Measurements from ENCODE around the gene TH. TPM values are rescaled to one million over a fixed set of nuclear protein-coding genes. Genes with fewer than 3 reads are reported as not detected.

Gene TH
- total and polyA plus RNA-seq, 2 experiments from 2014 or later: 0.34 TPM; not detected in 1

DNA sequence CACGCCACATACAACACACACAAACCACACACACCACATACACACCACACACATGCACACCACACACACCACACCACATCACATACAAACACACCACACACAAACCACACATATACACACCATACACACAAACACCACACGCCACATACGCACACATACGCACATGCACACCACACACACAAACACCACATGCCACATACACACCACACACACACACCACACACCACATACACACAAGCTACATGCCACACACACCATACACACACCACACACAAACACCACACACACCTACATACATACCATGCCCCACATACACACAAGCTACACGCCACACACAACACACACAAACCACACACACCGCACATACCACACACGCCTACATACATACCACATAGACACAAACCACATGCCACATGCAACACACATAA, 15.7 kb upstream of the TH start:
- H3F3A ChIP-seq (replicated peaks; ENCODE audit: low read depth): 0 out of 2 replicates have a peak, but pooled peaks cover 6% of the 10 kb centered on the region
- Mint-ChIP-seq H3K27ac (no peak overlapping the region), H3K4me3 (no peak overlapping the region), H3K4me1 (peaks cover 6% of the 10 kb centered on the region; the same call in 2 of the 3 replicates), H3K9me3 (no peaks in the 10 kb centered on the region), H3K36me3 (ENCODE audit: low read depth) (no peaks in the 10 kb centered on the region), H3K27me3 (ENCODE audit: insufficient read depth, low read depth, poor library complexity) (peaks cover 14% of the 10 kb centered on the region)
- no peaks in the 10 kb centered on the region for H3K9me2 ChIP-seq (ENCODE audit: insufficient read depth)
- TF ChIP-seq NANOG (IDR thresholded peaks at IDR 0.05; ENCODE audit: borderline replicate concordance): no peak
- TF ChIP-seq STAT1 (IDR thresholded peaks at IDR 0.05; ENCODE audit: unreplicated experiment): no peak
- TF ChIP-seq EZH2 (IDR thresholded peaks at IDR 0.05; ENCODE audit: low read depth, unreplicated experiment): no peak
- TF ChIP-seq, protein P1, sequence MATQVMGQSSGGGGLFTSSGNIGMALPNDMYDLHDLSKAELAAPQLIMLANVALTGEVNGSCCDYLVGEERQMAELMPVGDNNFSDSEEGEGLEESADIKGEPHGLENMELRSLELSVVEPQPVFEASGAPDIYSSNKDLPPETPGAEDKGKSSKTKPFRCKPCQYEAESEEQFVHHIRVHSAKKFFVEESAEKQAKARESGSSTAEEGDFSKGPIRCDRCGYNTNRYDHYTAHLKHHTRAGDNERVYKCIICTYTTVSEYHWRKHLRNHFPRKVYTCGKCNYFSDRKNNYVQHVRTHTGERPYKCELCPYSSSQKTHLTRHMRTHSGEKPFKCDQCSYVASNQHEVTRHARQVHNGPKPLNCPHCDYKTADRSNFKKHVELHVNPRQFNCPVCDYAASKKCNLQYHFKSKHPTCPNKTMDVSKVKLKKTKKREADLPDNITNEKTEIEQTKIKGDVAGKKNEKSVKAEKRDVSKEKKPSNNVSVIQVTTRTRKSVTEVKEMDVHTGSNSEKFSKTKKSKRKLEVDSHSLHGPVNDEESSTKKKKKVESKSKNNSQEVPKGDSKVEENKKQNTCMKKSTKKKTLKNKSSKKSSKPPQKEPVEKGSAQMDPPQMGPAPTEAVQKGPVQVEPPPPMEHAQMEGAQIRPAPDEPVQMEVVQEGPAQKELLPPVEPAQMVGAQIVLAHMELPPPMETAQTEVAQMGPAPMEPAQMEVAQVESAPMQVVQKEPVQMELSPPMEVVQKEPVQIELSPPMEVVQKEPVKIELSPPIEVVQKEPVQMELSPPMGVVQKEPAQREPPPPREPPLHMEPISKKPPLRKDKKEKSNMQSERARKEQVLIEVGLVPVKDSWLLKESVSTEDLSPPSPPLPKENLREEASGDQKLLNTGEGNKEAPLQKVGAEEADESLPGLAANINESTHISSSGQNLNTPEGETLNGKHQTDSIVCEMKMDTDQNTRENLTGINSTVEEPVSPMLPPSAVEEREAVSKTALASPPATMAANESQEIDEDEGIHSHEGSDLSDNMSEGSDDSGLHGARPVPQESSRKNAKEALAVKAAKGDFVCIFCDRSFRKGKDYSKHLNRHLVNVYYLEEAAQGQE (IDR thresholded peaks at IDR 0.05; ENCODE audit: unreplicated experiment): no peak
- TF ChIP-seq EZH2phosphoT487 (IDR thresholded peaks at IDR 0.05; ENCODE audit: unreplicated experiment): no peak
- no peak for TF ChIP-seq POLR2AphosphoS5 (IDR thresholded peaks at IDR 0.05; ENCODE audit: low read depth)
- no peak for TF ChIP-seq CTCF (conservative IDR thresholded peaks at IDR 0.05; ENCODE audit: low read depth in 2 of 2)
- no peak for TF ChIP-seq CREB1 (CRISPR knock-in tag; IDR thresholded peaks at IDR 0.05; ENCODE audit: low read depth)
- no peak for TF ChIP-seq ZNF114 (CRISPR knock-in tag; IDR thresholded peaks at IDR 0.05)
- TF ChIP-seq, protein P2, sequence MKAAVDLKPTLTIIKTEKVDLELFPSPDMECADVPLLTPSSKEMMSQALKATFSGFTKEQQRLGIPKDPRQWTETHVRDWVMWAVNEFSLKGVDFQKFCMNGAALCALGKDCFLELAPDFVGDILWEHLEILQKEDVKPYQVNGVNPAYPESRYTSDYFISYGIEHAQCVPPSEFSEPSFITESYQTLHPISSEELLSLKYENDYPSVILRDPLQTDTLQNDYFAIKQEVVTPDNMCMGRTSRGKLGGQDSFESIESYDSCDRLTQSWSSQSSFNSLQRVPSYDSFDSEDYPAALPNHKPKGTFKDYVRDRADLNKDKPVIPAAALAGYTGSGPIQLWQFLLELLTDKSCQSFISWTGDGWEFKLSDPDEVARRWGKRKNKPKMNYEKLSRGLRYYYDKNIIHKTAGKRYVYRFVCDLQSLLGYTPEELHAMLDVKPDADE (IDR thresholded peaks at IDR 0.05): no peak
- TF ChIP-seq JUNB (IDR thresholded peaks at IDR 0.05; ENCODE audit: unreplicated experiment): no peak
- TF ChIP-seq, protein P3, sequence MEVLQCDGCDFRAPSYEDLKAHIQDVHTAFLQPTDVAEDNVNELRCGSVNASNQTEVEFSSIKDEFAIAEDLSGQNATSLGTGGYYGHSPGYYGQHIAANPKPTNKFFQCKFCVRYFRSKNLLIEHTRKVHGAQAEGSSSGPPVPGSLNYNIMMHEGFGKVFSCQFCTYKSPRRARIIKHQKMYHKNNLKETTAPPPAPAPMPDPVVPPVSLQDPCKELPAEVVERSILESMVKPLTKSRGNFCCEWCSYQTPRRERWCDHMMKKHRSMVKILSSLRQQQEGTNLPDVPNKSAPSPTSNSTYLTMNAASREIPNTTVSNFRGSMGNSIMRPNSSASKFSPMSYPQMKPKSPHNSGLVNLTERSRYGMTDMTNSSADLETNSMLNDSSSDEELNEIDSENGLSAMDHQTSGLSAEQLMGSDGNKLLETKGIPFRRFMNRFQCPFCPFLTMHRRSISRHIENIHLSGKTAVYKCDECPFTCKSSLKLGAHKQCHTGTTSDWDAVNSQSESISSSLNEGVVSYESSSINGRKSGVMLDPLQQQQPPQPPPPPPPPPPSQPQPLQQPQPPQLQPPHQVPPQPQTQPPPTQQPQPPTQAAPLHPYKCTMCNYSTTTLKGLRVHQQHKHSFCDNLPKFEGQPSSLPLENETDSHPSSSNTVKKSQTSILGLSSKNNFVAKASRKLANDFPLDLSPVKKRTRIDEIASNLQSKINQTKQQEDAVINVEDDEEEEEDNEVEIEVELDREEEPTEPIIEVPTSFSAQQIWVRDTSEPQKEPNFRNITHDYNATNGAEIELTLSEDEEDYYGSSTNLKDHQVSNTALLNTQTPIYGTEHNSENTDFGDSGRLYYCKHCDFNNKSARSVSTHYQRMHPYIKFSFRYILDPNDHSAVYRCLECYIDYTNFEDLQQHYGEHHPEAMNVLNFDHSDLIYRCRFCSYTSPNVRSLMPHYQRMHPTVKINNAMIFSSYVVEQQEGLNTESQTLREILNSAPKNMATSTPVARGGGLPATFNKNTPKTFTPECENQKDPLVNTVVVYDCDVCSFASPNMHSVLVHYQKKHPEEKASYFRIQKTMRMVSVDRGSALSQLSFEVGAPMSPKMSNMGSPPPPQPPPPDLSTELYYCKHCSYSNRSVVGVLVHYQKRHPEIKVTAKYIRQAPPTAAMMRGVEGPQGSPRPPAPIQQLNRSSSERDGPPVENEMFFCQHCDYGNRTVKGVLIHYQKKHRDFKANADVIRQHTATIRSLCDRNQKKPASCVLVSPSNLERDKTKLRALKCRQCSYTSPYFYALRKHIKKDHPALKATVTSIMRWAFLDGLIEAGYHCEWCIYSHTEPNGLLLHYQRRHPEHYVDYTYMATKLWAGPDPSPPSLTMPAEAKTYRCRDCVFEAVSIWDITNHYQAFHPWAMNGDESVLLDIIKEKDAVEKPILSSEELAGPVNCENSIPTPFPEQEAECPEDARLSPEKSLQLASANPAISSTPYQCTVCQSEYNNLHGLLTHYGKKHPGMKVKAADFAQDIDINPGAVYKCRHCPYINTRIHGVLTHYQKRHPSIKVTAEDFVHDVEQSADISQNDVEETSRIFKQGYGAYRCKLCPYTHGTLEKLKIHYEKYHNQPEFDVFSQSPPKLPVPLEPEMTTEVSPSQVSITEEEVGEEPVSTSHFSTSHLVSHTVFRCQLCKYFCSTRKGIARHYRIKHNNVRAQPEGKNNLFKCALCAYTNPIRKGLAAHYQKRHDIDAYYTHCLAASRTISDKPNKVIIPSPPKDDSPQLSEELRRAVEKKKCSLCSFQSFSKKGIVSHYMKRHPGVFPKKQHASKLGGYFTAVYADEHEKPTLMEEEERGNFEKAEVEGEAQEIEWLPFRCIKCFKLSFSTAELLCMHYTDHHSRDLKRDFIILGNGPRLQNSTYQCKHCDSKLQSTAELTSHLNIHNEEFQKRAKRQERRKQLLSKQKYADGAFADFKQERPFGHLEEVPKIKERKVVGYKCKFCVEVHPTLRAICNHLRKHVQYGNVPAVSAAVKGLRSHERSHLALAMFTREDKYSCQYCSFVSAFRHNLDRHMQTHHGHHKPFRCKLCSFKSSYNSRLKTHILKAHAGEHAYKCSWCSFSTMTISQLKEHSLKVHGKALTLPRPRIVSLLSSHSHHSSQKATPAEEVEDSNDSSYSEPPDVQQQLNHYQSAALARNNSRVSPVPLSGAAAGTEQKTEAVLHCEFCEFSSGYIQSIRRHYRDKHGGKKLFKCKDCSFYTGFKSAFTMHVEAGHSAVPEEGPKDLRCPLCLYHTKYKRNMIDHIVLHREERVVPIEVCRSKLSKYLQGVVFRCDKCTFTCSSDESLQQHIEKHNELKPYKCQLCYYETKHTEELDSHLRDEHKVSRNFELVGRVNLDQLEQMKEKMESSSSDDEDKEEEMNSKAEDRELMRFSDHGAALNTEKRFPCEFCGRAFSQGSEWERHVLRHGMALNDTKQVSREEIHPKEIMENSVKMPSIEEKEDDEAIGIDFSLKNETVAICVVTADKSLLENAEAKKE (CRISPR knock-in tag; IDR thresholded peaks at IDR 0.05): no peak
- TF ChIP-seq ZNF331 (CRISPR knock-in tag; IDR thresholded peaks at IDR 0.05; ENCODE audit: low read depth): no peak
- no peaks in the 10 kb centered on the region for H3K27me3 ChIP-seq (ENCODE audit: insufficient read depth)
- no peak overlapping the region for H3K4me2 ChIP-seq
- no peak overlapping the region for H3K4me3 ChIP-seq
- no peak overlapping the region for H3K27ac ChIP-seq (ENCODE audit: low read depth)
- H3K36me3 ChIP-seq (ENCODE audit: insufficient read depth): no peaks in the 10 kb centered on the region
- DNase-seq (ENCODE audit: low spot score) (no peak), ATAC-seq (no peak)
- no peaks in the 10 kb centered on the region for H4K20me1 ChIP-seq (replicated peaks; ENCODE audit: insufficient read depth)
- H2AFZ ChIP-seq: no peak overlapping the region
- H3K79me2 ChIP-seq (replicated peaks; ENCODE audit: insufficient read depth): no peaks in the 10 kb centered on the region
- no peaks in the 10 kb centered on the region for H3K4me1 ChIP-seq (ENCODE audit: insufficient read depth)

Measured in GM23338 (cell line).